Endothelial cell of umbilical vein (primary cell): ENCODE results near the gene ADCY2. TPM values are rescaled to one million over a fixed set of nuclear protein-coding genes. Genes with fewer than 3 reads are reported as not detected.

Experiments
- BruUV-seq: library from RNA; stranded (reverse); fragments of 400-500 nt; replicated peaks from 2 replicates; lab custom pipeline; 2021; lab: Mats Ljungman, UMichigan
- CTCF ChIA-PET: fragments of 300-600, 350-600 bp; sonication (Branson Sonifier 250); formaldehyde crosslinking; loops from one replicate; lab custom pipeline; 2021; ENCODE audit warnings: antibody characterized with exemption, inconsistent platforms; lab: Charles Lee
- POLR2A ChIA-PET: fragments of 300-600, 350-600 bp; sonication (Branson Sonifier 250); formaldehyde crosslinking; loops from one replicate; lab custom pipeline; 2021; ENCODE audit warnings: antibody characterized with exemption, inconsistent platforms; lab: Charles Lee
- DNase-seq: peaks from one replicate; pipeline ENCODE4 v3.0.0-alpha.2; 2011; ENCODE audit warnings: low read depth, low spot score
- FAIRE-seq: peaks from 2 replicates; lab custom pipeline; 2011; peaks lifted over from hg19 to GRCh38; lab: Jason Lieb, UNC
- H2AFZ ChIP-seq: 2 replicates; pipeline ENCODE4 v1.6.0; 2012; ENCODE audit warnings: low read depth, low read length, control low read depth, inconsistent platforms
- H3K27ac ChIP-seq: 2 replicates; pipeline ENCODE4 v1.5.1; 2011; ENCODE audit warnings: low read depth, mild to moderate bottlenecking, control low read depth, low read length, moderate library complexity; ENCODE audit not compliant: insufficient read depth
- H3K27me3 ChIP-seq, 2 experiments: 2 replicates each; pipeline versions ENCODE4 v1.6.0 to v1.6.1; 2011; ENCODE audit warnings: low read length in 2 of 2, mixed read lengths in 1 of 2; ENCODE audit not compliant: control insufficient read depth in 2 of 2, insufficient read depth in 2 of 2
- H3K36me3 ChIP-seq, 2 experiments: 2 replicates in 1 of 2; 3 replicates in 1 of 2; pipeline ENCODE4 v1.5.1; 2011; ENCODE audit warnings: low read length in 2 of 2, mild to moderate bottlenecking in 1 of 2, moderate library complexity in 1 of 2; ENCODE audit not compliant: control insufficient read depth in 2 of 2, insufficient read depth in 2 of 2; ENCODE audit errors: extremely low read depth in 1 of 2
- H3K4me1 ChIP-seq: 3 replicates; pipeline ENCODE4 v1.5.1; 2011; ENCODE audit warnings: mild to moderate bottlenecking, low read length; ENCODE audit not compliant: control insufficient read depth, insufficient read depth; ENCODE audit errors: extremely low read depth
- H3K4me2 ChIP-seq: 2 replicates; pipeline ENCODE4 v1.6.1; 2011; ENCODE audit warnings: low read length, control low read depth, mixed read lengths; ENCODE audit not compliant: insufficient read depth
- H3K4me3 ChIP-seq, 3 experiments: fragments of 200-600 bp in 1 of 3; sonication (generic), shearing (Covaris generic) in 1 of 3; replicated peaks in 1 of 3; 2 replicates each; pipeline ENCODE4 v1.5.1; 2011 to 2016; ENCODE audit warnings: control low read depth in 3 of 3, low read length in 3 of 3, mild to moderate bottlenecking in 2 of 3, inconsistent platforms in 1 of 3, low read depth in 1 of 3, moderate library complexity in 1 of 3; ENCODE audit not compliant: insufficient read depth in 1 of 3
- H3K79me2 ChIP-seq: 2 replicates; pipeline ENCODE4 v1.6.0; 2012; ENCODE audit warnings: low read length, inconsistent platforms; ENCODE audit not compliant: control insufficient read depth, insufficient read depth
- H3K9ac ChIP-seq: replicated peaks from 2 replicates; pipeline ENCODE3; 2011; ENCODE audit warnings: low read length, control low read depth; ENCODE audit not compliant: insufficient read depth; ENCODE audit errors: extremely low read depth
- H3K9me1 ChIP-seq: replicated peaks from 3 replicates; pipeline ENCODE4 v1.6.0; 2011; ENCODE audit warnings: mild to moderate bottlenecking, low read length; ENCODE audit not compliant: control insufficient read depth, insufficient read depth; ENCODE audit errors: extremely low read depth
- H3K9me3 ChIP-seq: replicated peaks from 2 replicates; pipeline ENCODE4 v1.5.1; 2012; ENCODE audit warnings: low read length, inconsistent platforms; ENCODE audit not compliant: control insufficient read depth, insufficient read depth
- H4K20me1 ChIP-seq: replicated peaks from 2 replicates; pipeline ENCODE3; 2011; ENCODE audit warnings: mild to moderate bottlenecking, low read length; ENCODE audit not compliant: control insufficient read depth, insufficient read depth; ENCODE audit errors: extremely low read depth
- EZH2 ChIP-seq: IDR thresholded peaks from 2 replicates; pipeline ENCODE4 v1.6.1; 2012; ENCODE audit warnings: borderline replicate concordance, low read depth, mild to moderate bottlenecking, moderate library complexity, low read length, inconsistent platforms; ENCODE audit not compliant: severe bottlenecking
- FOS ChIP-seq: IDR thresholded peaks from 2 replicates; pipeline ENCODE4 v1.6.1; 2011; ENCODE audit warnings: mild to moderate bottlenecking, low read length, moderate library complexity, borderline replicate concordance; ENCODE audit not compliant: insufficient read depth
- GATA2 ChIP-seq: IDR thresholded peaks from 2 replicates; pipeline ENCODE4 v1.7.0; 2011; ENCODE audit warnings: low read depth, mild to moderate bottlenecking, moderate library complexity, mixed read lengths, low read length; ENCODE audit not compliant: insufficient read length, insufficient read depth
- JUN ChIP-seq: IDR thresholded peaks from 2 replicates; pipeline ENCODE4 v1.6.1; 2011; ENCODE audit warnings: borderline replicate concordance, low read depth; ENCODE audit not compliant: insufficient read length, insufficient read depth
- MYC ChIP-seq: IDR thresholded peaks from one replicate; pipeline ENCODE4 v1.6.1; 2011; ENCODE audit warnings: mild to moderate bottlenecking, low read depth, low read length
- POLR2A ChIP-seq: IDR thresholded peaks from 2 replicates; pipeline ENCODE4 v1.6.1; 2012; ENCODE audit warnings: low read depth, mild to moderate bottlenecking, control low read depth, low read length
- POLR2AphosphoS5 ChIP-seq: IDR thresholded peaks from 2 replicates; pipeline ENCODE4 v1.6.1; 2012; ENCODE audit warnings: low read depth, mild to moderate bottlenecking, control low read depth, low read length, moderate library complexity; ENCODE audit not compliant: insufficient read depth
- dilution Hi-C: fragments of 300-500 bp; cut with MboI; formaldehyde crosslinking; loops from one replicate; pipeline ENCODE4 v1.15.0; 2019; ENCODE audit warnings: low sequenced_read_pairs; ENCODE audit not compliant: extremely low pct_ligation_motif_present
- intact Hi-C: fragments of 100-400 bp; cut with micrococcal nuclease; formaldehyde crosslinking; loops from one replicate; pipeline ENCODE4 v1.10.0; 2022
- polyA plus RNA-seq, 4 experiments: library from polyadenylated mRNA; depleted of rRNA in 3 of 4; stranded (reverse) in 3 of 4; unstranded in 1 of 4; fragments of >200 nt; gene quantifications; 2 replicates each; pipeline versions ENCODE4 v1.2.1 to v1.2.3, GENCODE V29; 2011 to 2012; ENCODE audit warnings: missing spikeins in 1 of 4
- total RNA-seq: library from RNA; stranded (reverse); gene quantifications from 2 replicates; pipeline ENCODE4 v1.2.3, GENCODE V29; 2021
- TF ChIP-seq, protein P1 (sequence below): IDR thresholded peaks from 2 replicates; pipeline ENCODE4 v1.6.1; 2011; ENCODE audit not compliant: insufficient read depth, insufficient read length
- TF ChIP-seq, protein P2 (sequence below), 2 donors: IDR thresholded peaks; 1 replicate in 1 of 2; 2 replicates in 1 of 2; pipeline ENCODE4 v1.5.1; 2011; ENCODE audit warnings: low read length in 2 of 2, mild to moderate bottlenecking in 2 of 2, moderate library complexity in 2 of 2, control low read depth in 1 of 2, inconsistent platforms in 1 of 2, low read depth in 1 of 2; ENCODE audit not compliant: insufficient read depth in 1 of 2; ENCODE audit errors: extremely low read depth in 1 of 2

ADCY2 gene
- total and polyA plus RNA-seq, 2 donors (not counting 3 experiments of a cell fraction or from before 2014, with no cell fraction given) = under 0.01 TPM; not detected in 1

DNA sequence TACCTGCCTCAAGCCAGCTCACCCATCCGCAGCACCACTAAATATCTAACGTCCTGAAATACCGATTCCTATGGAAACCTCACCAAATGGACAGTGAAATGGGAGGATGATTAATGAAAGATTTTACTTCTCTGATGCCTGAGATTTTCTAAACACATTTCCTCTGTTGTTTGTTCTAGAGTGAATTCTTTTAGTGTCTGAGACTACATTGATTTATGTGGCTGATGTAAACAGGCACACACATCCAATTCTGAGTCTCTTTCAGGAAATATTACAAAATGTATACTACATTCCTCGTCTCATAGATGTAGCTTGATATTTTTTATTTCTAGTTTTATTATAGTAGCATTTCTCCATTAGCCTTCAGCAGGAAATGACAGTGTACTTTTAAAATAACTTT, 20.5 kb upstream of the ADCY2 start:
- ChIA-PET POLR2A (no interaction called here), CTCF (no interaction called here)
- no peaks in the 10 kb centered on the region for H4K20me1 ChIP-seq
- no peaks in the 10 kb centered on the region for H3K9me3 ChIP-seq
- no peaks in the 10 kb centered on the region for H3K4me1 ChIP-seq
- H3K79me2 ChIP-seq = no peaks in the 10 kb centered on the region
- BruUV-seq = no TSS peak
- dilution Hi-C loops = no loop called here
- H3K27me3 ChIP-seq = no peaks in the 10 kb centered on the region
- H3K9me1 ChIP-seq = no peaks in the 10 kb centered on the region
- FAIRE-seq (no peak), DNase-seq (no peak)
- no peak overlapping the region for H3K4me3 ChIP-seq
- no peaks in the 10 kb centered on the region for H3K36me3 ChIP-seq
- no peak overlapping the region for H3K4me2 ChIP-seq
- TF ChIP-seq FOS = no peak
- no peak for TF ChIP-seq EZH2
- no peak for TF ChIP-seq GATA2
- TF ChIP-seq MYC = no peak
- no peak for TF ChIP-seq POLR2A
- TF ChIP-seq JUN = no peak
- TF ChIP-seq POLR2AphosphoS5 = no peak
- TF ChIP-seq, protein P1, sequence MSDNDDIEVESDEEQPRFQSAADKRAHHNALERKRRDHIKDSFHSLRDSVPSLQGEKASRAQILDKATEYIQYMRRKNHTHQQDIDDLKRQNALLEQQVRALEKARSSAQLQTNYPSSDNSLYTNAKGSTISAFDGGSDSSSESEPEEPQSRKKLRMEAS = no peak
- TF ChIP-seq, protein P2, sequence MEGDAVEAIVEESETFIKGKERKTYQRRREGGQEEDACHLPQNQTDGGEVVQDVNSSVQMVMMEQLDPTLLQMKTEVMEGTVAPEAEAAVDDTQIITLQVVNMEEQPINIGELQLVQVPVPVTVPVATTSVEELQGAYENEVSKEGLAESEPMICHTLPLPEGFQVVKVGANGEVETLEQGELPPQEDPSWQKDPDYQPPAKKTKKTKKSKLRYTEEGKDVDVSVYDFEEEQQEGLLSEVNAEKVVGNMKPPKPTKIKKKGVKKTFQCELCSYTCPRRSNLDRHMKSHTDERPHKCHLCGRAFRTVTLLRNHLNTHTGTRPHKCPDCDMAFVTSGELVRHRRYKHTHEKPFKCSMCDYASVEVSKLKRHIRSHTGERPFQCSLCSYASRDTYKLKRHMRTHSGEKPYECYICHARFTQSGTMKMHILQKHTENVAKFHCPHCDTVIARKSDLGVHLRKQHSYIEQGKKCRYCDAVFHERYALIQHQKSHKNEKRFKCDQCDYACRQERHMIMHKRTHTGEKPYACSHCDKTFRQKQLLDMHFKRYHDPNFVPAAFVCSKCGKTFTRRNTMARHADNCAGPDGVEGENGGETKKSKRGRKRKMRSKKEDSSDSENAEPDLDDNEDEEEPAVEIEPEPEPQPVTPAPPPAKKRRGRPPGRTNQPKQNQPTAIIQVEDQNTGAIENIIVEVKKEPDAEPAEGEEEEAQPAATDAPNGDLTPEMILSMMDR (IDR thresholded peaks at IDR 0.05; ENCODE audit: extremely low read depth in 1 of 2, insufficient read depth in 1 of 2, low read depth in 1 of 2, low read length in 2 of 2) = no peak
- no peak overlapping the region for H2AFZ ChIP-seq
- H3K27ac ChIP-seq = no peak overlapping the region
- H3K9ac ChIP-seq = no peak overlapping the region
- intact Hi-C loops = no loop called here
